ENCODE measurements around the gene C2CD4D.

The C2CD4D gene

DNA sequence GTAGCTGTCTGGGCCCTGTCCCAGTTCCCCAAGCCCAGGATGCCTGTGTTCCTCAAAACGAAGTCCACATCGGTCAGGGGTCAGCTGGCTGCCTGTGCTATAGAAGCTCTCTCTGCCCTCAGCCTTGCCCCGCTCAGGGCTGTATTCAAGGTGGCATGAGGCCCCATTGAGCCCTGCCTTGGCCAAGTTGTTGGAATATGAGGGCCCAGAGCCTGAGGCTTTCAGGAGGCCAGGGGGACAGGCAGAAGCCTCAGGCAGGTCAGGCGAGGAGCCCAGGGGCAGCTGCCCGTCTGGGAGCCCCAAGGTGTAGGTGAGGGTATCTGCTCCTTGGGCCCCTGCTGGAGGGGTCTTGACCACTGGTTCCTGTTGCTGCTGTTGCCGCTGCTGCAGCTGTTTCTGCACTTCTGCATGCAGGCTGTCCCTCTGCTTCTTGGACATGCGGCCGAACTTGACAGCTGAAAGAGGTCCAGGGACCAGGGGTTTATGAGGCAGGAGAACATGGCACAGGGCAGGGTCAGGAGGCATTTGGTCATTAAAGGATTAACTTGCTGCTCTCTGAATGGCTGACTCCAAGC is 24.6 kb downstream of the C2CD4D start:
- DNase-seq (ENCODE audit: low read depth in 2 of 2), result no peak

DNA sequence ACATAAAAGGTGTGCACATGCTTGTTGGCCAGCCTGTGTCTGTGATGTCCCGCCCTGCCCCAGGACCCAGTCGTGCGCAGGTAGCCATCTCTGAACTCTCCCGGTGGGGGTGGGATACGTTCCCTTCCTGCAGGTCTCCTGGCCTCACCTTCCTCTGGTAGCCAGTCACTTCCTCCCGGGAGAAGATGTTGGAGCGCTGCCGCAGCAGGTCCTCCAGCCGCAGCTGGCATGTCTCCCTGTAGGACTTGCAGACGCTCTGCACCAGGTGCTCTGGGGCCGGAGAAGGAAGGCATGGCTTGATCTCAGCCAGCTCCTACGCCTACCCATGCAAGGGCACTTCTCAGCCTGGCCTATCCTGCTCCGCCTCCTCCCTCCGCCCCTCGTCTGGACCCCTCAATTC is 25.2 kb downstream of the C2CD4D start:
- no peak for DNase-seq (ENCODE audit: low read depth in 2 of 2)

DNA sequence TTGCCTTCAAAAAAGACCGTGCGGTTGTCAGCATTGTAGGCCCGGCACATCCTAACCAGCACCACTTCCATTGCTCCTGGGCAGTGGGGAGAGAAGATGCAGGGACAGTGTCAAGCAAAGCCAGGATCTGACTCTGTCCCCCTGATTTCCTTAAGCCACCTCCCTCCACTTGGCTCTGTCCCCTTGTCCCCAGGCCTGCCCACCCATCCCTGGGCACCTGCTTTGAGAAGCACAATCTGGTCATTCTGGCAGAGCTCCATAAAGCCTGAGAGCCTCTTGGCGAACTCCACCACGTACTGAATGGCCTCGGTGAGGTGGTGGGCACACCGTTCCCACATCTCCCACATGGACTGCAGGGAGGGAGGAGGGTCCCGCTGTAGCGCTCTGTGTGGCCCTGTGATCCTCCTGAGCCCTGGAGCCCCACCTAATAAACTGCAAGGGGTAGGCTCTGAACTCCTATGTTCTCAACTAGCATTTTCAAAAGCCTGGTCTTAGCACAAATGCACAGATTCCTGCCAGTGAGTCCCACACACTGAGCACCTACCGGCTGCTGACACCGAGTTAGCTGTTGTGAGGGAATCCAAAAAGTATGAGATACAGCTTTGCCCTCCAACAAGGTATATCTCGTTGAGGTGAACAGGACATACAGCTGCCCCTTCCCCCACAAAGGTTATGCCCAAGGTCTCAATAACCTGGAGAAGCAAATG is 26.2 kb downstream of the C2CD4D start:
- no peak for DNase-seq (ENCODE audit: low read depth in 2 of 2)

DNA sequence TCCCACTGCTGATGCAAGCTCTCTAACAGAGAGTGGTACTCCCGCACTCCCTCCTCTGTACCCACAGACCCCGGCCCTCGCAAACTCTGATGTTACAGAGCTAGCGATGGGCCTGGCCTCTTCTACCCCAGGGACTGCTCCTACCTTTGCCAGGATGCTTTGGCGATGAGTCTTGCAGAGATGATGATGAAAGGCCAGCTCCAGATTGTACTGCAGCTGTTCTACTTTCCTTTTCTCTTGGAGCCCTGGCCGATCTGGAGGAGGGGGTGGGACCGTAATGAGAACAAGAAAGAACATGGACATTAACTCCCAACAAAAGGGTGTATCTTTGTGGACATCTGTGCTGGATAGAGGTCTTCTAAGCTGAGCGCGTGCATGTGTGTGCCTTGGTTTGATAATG is 28.4 kb downstream of the C2CD4D start:
- no peak for DNase-seq (ENCODE audit: low read depth in 2 of 2)

DNA sequence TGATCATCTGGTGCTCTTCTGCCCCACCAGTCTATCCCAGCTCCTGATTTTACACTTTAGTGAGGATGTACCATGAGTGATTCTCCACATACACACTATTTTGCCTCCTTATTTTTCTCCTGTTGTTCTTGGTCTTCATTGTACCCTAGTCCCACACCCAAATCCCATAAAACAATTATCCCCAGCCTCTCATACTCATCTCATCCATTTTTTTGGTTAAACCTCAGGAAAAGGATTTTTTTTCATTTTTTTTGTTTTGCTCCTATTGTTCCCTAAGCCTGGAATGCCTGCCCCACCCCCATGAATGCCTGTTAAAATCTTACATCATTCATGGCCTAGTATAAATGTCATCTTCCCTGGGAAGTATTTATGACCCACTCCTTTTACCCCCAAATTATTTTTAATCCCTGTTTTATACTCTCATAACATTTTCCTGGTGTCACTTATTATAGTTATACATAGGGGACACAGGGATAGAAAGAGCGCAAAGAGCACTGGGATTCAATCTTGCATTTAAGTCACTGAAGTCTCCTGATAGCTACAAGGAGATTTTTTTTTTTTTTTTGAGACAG is 29.5 kb downstream of the C2CD4D start:
- DNase-seq (ENCODE audit: low read depth in 2 of 2), result no peak

DNA sequence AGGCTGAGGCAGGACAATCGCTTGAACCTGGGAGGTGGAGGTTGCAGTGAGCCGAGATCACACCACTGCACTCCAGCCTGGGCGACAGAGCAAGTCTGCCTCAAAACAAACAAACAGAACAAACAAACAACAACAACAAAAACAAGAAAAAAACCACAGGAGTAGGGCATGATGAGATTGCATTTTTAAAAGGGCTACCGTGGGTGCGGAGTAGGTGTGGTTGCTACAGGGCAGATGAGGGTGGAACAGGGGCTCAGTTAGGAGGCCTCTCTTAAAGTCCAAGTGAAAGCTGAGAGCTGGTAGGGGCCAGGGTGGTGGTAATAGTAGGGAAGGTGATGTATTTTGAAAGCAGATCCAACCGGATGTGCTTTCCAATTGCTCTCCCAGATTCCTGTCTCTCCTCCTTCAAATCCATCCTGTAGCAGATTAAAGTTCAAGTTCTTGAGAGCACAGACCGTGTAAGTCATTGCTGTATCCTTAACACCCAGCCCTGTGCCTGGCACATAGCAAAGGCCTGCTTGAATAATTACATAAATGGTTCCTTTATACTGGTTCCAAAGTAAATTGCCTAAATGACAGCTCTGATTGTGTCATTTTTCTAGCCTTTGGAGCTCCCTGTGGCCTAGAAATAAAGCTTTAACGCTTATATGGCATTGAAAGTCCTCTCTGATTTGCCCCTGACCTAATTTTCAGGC is 30.2 kb downstream of the C2CD4D start:
- DNase-seq (ENCODE audit: low read depth in 2 of 2), result no peak

DNA sequence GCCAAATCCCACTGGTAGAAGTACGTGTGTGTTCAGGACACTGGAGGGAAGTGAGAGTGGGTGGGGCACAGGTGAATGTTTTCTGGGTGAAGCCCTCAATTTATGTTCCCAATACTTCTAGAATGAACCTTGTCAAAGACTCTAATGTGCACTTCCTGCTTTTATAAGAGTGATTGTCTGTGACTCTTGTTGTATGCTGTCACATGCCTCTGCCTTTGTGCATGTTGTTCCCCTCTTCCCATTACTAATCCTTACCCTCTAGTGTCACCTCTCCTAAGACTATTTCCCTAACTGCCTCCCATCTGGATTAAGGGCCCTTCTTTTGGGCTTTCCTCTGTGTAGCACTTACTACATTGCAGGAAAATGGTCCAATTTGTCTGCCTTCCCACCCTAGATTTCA is 31.9 kb downstream of the C2CD4D start:
- DNase-seq (ENCODE audit: low read depth in 2 of 2), result no peak

DNA sequence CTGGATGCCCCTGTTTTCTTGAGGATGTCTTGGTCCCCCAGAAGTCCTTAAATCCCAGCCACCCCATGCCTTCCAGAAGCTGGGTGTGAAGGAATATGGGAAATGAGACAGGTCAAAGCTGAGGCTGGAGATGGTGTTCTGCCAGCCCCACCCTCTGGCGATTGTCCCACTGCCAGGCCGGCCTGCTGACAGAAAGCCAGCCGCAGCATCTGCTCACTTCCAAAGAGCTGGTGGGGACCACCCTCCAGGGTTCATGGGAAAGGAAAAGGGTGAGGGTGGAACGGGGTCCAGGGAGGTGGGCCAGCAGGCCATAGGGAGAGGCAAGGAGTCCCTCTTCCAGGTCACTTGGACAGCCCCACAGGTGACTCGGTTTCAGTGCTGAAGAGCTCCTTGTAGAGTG is 32.5 kb downstream of the C2CD4D start:
- no peak for DNase-seq (ENCODE audit: low read depth in 2 of 2)

DNA sequence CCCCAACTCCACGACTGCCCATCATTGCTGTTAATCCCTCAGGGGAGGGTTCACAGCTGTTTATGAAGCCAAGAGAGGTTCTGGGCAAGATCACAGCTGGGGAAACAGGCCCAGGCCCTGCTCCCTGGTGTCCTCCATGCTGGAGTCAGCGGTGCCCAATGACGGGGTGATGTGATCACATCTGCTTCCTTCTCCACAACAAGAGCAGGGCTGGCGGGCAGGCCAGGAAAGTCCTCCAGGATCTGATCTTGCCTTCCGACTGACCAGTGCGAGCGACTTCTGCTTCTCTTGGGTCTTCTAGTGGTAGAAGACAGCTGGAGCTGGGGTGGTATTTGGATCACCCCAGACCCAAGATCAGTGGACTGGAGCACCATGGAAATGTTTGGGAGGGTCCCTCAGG is 33.5 kb downstream of the C2CD4D start:
- DNase-seq (ENCODE audit: low read depth in 2 of 2), result no peak

DNA sequence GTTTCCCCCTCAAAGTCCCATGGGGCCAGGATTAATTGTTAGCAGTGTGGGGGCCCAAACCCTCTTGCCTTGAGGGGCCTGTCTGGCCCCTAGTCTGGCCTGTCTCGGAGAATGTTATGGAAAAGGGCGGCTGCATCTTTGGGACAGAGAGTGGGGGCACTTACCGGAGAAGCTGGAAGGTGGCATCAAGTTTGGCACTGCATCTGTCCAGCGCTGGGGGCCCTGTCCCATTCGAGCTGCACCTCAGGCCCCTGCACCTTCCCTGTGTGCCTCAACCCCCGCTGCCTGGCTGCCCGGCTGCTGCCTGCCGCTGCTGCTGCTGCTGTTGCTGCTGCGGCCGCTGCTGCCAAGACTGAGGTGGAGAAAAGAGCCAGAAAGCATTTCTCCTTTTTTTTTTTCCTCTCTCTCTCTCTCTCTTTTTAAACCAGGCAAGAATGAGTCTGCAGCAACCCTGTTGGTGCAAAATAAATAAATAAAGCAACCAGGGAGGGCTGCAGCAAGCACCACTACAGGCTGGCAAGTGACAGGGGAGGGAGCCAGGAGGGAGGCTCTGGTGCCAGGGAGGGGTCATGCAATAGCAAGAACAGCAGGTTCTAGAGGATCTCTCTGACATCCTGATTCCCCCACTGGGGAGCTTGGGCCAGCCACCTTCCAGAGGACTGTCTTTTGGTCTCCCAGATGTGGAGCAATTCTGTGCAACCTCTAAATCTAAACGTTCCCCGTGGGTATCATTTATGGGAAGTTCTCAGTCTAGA is 34.4 kb downstream of the C2CD4D start, which contains the start of gene LINGO4:
Gene LINGO4 (minus strand): TSS at position 354 of the 755 bp plus-strand sequence. CDS start 2,715 bp downstream, outside the sequence.
- no peak for DNase-seq (ENCODE audit: low read depth in 2 of 2)

DNA sequence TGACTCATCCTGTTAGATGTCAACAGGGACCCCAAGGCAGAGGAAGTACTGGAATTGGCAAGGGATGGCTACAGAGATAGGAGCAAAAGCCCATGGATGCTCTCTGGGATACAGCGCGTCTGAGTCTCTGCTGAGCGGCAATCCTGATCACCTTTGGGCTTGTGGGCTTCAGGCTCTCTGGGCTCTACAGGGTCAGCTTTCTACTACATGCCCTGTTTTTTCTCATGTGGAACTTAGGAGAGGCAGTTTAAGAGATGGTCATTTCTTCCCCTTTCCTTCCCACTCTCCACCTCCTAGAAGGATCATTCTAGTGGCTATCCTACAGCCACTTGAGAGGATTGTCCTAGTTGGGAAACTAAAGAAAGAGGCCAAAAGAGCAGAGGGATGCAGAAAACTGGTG is 35.7 kb downstream of the C2CD4D start:
- no peak for DNase-seq (ENCODE audit: low read depth in 2 of 2)

DNA sequence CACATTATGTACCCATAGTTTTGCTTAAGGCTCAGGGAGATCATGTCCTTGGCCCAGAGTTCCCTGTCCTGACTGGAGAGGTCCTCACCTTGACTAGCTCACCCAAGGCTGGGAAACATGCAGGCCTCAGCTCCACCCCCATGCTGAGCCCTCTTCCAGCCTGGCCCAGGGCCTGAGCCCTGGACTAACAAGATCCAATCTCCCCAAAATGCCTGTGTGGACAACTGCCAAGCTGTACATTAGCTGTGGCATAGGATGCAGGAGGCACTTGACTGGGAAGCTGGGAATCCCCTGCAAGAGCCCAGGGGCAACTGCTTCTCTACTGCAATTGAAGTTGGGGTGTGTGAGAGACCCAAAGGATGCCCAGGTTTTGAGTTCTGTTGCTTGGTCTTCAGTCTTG is 36.5 kb downstream of the C2CD4D start:
- no peak for DNase-seq (ENCODE audit: low read depth in 2 of 2)

DNA sequence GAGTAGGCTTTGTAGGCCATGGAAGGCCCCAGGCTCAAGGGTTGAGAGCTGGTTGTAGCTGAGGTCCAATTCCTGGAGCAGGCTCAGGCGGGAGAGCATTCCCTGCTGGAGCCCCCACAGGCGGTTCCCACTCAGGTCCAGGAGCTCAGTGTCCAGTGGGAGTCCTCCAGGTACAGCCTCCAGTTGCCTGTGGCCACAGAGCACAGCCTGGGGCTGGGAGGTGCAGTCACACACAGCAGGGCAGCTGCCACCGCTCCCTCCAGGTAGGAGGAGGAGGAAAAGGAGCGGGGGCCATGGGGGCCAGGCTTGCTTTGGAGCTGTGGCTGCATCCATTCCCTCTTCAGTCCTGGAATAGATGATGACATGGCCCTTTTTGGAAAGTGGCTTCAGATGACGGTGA is 37.2 kb downstream of the C2CD4D start:
- no peak for DNase-seq (ENCODE audit: low read depth in 2 of 2)

DNA sequence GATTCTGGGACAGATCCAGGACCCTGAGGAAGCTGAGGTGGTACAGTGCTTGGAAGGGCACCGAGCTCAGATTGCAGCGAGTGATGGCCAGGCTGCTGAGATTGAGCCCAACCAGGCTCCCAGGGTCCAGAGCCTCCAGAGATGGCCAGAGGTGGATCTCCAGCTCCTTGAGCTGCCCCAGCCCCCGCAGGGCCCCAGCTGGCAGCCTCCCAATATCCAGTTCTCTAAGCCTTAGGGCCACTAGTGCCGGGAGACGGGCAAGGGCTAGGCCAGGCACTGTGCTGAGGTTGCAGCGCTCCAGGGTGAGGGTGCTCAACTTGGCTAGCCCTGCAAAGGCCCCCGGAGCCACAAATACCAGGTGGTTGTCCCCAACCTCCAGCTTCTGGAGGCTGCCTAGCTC is 37.8 kb downstream of the C2CD4D start:
- DNase-seq (ENCODE audit: low read depth in 2 of 2), result no peak

DNA sequence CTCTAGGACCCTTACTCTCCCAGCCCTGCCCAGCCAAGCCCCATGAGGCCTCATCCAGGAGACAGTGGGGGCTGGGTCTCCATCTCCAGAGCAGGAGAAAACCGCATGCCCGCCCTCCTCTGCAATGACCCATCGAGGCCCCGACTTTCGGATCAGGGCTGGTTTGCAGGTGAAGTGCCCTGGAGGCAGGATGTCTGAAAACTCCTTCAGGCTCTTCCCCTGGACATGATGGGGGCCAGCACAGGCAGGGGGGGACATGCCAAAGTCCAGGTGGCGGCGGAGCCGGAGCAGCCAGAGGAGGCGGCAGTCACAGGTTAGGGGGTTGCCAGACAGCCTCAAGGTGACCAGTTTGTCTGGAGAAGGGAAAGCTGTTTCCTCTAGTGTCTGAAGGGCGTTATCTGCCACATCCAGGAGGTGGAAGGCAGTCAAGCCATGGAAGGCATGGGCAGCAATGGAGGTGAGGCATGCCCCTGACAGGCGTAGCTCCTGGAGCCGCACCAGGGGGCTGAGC is 38.3 kb downstream of the C2CD4D start:
- no peak for DNase-seq (ENCODE audit: low read depth in 2 of 2)

DNA sequence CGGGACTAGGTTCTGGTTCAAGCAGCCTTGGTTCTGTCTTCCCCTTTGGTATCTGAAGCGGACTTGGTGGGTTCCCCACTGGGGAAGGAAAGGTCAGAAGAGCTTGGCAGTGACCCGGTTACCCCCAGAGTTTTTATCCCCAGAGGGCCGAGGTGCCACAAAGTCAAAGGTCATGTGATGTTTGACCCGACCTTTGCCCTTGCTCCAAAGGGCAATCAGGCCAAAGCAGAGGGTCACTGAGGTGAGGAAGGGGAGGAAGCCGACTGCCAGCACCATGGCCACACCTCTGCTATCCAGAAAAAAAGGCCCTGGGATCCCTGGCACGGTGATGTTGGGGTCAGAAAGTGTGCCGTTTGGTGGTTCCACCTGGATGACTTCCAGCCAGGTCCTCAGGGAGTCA is 38.8 kb downstream of the C2CD4D start:
- no peak for DNase-seq (ENCODE audit: low read depth in 2 of 2)

DNA sequence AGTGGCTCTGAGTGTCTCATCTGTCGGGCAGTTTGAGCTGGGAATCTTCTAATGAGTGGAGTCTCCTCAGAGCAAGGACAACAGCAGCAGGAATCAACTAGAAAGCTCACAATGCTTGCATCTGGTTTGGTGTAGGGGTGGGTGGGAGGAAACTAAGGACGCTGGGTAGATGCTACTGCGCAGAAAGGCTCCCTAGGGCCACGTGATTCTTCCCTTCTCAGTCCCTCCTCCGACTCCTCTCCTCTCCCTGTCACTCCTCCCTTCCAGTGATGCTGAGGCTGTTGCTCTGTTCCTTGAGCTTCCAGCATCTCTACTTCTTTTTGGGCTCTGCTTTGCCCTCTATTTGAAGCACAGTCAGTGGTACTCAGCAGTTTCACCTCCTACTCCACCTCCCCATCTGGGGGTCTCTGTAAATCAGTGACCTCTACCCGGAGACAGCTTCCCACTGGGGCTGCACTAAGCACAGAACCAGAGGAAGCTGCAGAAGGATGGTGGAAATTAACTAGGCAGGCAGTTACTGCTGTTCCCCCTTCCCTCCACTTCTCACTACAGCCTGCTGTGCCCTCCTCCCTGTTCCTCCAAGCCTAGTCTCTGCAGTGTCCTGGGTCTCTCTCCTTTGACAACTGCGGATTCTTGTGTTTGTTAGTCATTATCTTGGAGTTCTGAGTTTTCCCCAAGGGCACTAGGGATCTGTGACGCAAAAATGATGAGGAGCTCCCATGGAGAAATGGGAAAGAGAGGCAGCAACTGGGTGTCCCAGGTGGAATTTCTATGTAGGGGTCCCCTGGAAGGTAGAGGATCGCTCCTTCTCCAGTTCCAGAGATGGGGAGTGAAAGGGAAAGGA is 40.2 kb downstream of the C2CD4D start:
- DNase-seq (ENCODE audit: low read depth in 2 of 2), result no peak

DNA sequence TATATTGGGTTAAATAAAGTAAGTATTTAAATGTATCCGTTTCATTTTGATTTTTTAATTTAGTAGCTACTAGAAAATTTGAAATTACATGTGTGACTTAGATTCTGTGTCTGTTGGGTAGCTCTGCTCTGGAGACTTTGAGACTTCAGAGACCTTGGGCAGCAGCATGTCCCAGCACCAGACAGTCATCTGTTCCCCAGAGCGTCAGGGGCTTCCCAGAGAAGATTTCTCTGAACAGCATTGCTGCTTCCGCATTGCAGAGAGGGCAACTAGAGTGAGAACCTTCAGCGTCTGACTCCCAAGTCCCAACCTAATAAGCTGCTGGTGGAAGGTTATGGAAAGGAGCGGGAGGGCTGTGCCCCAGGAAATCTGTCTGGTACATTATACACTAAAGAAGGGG is 41.0 kb downstream of the C2CD4D start:
- DNase-seq (ENCODE audit: low read depth in 2 of 2), result no peak

DNA sequence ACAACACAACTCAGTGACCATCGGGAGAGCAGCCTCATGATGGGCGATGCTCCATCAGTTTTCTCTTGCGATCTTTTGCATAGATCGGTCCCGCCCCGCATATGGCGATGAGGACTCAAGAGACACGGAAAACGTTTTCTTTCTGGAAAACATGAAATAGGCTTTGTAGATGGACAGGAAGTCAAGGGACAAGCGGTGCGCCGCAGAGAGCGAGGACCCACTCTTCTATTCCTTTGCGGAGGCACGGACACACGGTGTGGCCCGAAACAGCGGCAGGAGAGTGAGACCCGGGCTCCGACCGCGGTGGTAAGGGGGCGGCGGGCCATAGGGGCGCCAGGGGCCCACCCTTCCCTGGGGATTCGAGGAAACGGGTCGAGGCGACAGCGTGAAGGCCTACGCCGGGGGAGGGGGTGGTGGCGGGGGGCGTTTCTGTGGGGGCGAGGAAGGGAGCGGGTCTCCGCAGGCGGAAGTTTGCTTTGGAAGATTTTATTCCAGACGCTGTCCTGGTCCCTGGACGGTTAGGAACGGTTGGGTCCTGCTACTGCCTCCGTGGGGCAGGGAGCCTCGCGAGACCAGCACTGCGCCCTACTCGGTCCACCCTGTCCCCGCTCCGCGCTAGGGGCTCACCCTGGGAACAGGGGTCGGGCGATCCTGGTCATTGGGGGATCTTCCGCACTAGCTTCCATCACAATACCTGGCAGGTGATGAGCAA is 48.5 kb downstream of the C2CD4D start:
- no peak for DNase-seq (ENCODE audit: low read depth in 2 of 2)
